ENCODE results near the gene CENPVL1.
A peak's percentile ranks its signal among the peaks of the same experiment; 100 is the strongest.
"Not testable (repeated sequence)": the region's sequence is repeated elsewhere in the genome, so short reads cannot be mapped to it uniquely, and the experiment has no call there.

Gene CENPVL1

DNA sequence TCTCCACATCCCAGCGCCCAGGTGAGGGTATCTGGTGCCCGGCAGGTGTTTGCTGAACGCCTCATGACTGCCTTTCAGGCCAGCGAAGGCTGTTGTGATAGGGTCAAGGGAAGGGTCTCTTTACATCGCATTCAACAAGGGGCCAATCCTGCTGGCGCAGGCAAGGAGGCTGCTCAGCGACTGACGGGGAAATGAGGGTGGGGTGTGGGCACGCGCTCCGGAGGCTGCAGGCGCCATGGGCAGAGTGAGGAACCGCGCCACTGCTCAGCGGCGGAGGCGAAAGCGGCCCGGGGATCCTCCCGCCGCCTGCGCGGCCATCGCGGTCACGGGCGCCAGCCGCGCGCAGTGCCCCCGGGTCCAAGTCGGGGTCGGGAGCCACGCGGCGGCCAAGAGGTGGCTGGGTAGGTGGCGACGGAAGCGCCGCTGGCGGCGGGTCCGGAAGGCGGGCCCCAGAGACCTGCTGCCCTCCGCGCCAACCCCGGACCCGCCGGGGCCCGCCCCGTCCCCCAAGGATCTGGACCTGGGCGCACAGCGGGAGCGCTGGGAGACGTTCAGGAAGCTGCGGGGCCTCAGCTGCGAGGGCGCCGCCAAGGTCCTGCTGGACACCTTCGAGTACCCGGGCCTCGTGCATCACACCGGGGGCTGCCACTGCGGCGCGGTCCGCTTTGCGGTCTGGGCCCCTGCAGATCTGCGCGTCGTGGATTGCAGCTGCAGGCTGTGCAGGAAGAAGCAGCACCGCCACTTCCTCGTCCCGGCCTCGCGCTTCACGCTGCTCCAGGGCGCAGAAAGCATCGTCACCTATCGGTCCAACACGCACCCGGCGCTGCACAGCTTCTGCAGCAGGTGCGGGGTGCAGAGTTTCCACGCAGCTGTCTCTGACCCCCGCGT is at the start of gene CENPVL1:
Gene CENPVL1, plus strand, starts transcription at position 236 of the 888 bp plus-strand sequence. Its CDS starts 0 bp downstream, at position 236.
- DNase-seq = not testable (repeated sequence)

DNA sequence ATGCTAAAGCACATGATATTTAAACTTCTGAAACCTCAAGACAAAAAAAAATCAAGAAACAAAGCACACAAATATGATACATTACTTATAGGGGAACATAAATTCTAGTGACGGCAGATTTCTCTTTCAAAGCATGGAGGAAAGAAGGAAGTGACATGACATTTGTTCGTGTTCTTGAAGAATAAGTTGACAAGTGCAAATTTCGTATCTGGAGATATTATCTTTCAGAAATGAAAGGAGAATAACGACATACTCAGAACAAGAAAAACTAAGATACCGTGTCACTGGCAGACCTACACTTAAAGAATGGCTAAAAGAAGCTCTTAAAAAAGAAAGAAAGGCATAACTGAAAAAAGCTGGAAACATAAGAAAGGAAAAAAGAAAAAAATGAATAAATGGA is 44.3 kb upstream of the CENPVL1 start:
- no peak for DNase-seq

DNA sequence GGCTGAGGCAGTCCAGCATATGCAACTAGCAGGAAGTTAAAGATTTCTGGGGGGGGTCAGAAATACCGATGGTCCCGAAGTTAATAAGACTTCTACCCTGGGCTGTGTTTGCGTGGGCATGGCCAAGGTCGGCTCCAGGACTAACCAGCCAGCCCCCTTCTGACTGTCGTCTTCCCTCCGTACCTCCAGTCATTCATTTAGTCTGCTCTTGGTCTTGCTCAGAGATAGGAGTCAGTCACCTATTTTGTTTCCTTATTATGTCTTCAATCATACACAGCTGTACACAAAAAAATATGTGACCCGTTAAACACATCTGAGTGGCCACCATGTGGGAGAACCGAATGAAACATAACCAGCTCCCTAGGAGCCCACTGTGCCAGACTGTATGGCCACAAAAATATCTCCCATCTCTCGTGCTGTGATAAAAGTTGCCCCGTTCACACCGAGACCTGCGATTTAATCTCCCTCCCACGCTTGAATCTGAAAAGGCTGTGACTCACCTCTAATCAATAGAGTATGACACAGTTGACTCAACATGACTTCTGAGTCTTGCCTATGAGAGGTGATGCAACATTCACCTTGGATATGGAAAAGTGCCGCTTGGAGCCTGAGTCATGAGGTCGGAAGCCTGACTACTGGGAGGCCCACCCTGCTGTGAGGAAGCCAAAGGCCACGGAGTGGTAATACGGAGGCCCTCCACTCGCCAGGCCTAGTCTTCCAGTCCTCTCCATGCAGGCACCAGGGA is 30.5 kb upstream of the CENPVL1 start:
- not testable (repeated sequence) for DNase-seq

DNA sequence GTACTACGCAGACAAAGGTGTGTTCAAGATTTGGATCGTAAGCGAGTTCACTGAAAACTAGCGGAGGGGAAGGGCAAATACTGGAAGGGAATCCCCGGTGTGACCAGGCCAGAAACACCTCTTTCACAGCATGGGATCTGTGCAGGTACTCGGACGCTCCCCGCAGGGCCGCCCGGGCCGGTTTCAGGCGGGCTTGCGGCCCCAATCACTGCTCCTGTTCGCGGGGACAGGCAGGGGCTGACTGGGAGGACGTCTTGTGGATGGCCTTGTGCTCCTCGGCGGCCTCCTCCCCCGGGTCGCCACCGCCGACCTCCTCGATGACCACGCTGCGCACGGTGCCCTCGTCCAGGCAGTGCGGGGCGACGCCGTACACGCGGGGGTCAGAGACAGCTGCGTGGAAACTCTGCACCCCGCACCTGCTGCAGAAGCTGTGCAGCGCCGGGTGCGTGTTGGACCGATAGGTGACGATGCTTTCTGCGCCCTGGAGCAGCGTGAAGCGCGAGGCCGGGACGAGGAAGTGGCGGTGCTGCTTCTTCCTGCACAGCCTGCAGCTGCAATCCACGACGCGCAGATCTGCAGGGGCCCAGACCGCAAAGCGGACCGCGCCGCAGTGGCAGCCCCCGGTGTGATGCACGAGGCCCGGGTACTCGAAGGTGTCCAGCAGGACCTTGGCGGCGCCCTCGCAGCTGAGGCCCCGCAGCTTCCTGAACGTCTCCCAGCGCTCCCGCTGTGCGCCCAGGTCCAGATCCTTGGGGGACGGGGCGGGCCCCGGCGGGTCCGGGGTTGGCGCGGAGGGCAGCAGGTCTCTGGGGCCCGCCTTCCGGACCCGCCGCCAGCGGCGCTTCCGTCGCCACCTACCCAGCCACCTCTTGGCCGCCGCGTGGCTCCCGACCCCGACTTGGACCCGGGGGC is 28.2 kb upstream of the CENPVL1 start:
- DNase-seq = not testable (repeated sequence)

GRCh38 chrX:51682720-51683062 is 27.6 kb upstream of the CENPVL1 start, which contains the start of gene CENPVL2:
Gene CENPVL2, minus strand, starts transcription at chrX:51682831. Its CDS starts 0 bp downstream, at chrX:51682831.
- DNase-seq = not testable (repeated sequence)

GRCh38 chrX:51694254-51694653 is 16.1 kb upstream of the CENPVL1 start:
- DNase-seq = no peak

GRCh38 chrX:51697397-51697796 is 12.9 kb upstream of the CENPVL1 start:
- DNase-seq = no peak

GRCh38 chrX:51712943-51713647 is 2.8 kb downstream of the CENPVL1 start:
- not testable (repeated sequence) for DNase-seq

- no peak for DNase-seq
Observed at GRCh38 chrX:51728202-51728601, 17.9 kb downstream of the CENPVL1 start.

DNA sequence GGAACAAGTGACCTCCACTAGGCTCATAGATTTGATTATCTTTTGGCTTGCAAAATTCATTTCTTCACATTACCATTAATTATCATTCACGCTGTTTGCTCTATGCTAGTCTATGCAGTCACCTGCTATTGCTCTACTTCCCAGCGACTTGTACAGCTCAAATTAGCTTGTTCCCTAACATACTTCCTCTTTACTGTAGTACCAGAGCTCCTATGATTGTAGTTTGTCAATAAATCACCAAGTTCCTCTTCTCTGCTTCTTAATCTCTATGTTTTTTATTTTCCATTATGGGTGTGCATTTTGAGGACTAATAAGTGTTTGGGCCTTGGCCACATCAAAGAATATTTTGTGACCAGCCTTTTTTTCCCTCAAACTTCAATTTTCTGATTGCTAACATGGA is 26.8 kb downstream of the CENPVL1 start:
- DNase-seq = no peak

- no peak for DNase-seq
Observed at GRCh38 chrX:51742586-51742985, 32.3 kb downstream of the CENPVL1 start.

DNA sequence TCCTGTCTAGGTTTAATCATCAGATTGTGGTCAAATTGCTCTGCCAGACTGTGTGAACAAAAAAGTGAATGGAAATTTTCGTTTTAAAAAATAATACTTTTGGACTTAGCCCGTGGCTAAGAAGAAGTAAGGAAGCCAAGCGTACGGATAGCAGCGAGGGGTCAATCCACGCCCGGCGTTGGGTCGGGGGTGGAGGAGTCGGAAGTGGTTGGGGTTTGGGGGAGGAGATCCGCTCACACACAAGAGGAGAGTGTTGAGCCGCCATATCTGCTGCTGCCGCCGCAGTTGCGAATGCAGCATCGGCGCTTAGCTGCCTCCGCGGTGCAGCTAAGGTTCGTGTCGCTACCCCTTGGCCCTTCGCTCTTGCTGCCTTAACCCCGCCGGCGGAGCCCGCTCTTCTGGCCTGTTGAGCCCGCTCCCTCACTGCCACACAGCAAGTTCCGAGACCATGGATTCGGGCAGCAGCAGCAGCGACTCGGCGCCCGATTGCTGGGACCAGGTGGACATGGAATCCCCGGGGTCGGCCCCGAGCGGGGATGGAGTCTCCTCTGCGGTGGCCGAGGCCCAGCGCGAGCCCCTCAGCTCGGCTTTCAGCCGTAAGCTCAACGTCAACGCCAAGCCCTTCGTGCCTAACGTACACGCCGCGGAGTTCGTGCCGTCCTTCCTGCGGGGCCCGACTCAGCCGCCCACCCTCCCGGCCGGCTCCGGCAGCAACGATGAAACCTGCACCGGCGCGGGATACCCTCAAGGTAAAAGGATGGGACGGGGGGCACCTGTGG is 33.1 kb downstream of the CENPVL1 start, which contains the start of gene GSPT2:
Gene GSPT2, plus strand, starts transcription at position 264 of the 779 bp plus-strand sequence. Its CDS starts 185 bp downstream, at position 449.
- peak; percentile 78 for DNase-seq

DNA sequence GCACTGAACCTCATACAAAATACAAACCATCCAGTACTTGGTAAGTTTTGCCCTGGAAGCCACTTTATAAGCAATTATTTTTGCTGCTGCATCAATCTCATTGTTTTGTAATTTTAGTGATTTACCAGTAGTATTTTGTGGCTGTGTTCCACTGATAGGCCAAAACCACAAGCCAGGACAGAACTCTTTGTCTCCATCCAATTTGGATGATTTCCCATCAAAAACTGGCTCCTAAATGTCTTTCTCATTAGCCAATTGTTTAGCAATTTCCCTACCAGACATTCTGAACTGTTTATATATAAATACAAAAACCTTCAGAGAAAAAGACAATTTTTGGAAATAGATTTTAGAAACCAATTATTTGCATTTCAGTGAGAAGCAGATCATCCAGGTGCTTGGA is 37.4 kb downstream of the CENPVL1 start:
- DNase-seq = no peak

GRCh38 chrX:51759055-51759839 is 48.9 kb downstream of the CENPVL1 start:
- peak; percentile 83 for DNase-seq

GRCh38 chrX:51760657-51761056 is 50.3 kb downstream of the CENPVL1 start:
- no peak for DNase-seq

All from NCI-H1092 treated with DMSO at 0.1 percent for 48 hours (cell line).